ENCODE data around the gene FAM216A. TPM values are rescaled to one million over a fixed set of nuclear protein-coding genes. Genes with fewer than 3 reads are reported as not detected.
"Not testable (repeated sequence)": the region's sequence is repeated elsewhere in the genome, so short reads cannot be mapped to it uniquely, and the experiment has no call there.

The FAM216A gene
- total RNA-seq, 4 donors from 2014 or later, result 1.4 to 13.2 (median 2.6) TPM

DNA sequence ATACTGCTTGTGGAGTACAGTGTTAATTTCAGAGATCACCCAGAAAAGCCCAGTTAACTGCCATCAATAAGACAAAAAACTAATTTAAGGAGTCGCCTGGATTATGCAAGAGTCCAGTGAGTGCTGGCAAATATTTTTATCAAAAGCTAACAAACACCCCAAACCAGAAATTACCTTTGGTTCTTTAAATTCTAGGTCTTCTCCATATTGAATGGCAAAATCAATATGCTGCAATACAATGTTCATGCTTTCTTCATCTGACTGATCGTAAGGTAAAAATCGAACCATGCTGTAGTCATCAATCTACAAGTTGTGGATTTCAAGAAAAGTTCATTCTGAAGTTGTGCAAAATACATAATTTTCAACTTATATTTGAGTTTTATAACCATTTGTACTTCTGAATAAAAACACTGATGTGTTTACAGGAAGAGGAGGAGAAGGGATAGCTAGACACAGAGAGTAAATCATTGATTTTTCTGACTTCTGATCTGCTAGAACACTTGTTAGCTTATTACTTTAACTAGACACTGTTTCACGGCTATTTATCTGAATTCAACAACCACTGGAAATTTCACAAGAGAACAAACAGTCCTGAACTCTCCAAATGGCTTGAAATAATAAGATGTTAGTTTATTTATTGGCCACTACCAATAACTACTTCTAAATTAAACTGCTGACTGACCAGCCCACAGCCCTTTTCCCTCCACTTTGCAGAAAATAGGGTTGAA lies 14.9 kb upstream of the FAM216A start:
- no peak for DNase-seq
- H3K36me3 ChIP-seq, result peaks cover 0 to 16% (median 0%) of the 10 kb centered on the region in 3 donors
- H3K4me3 ChIP-seq, result no peak overlapping the region
- TF ChIP-seq, protein P1, sequence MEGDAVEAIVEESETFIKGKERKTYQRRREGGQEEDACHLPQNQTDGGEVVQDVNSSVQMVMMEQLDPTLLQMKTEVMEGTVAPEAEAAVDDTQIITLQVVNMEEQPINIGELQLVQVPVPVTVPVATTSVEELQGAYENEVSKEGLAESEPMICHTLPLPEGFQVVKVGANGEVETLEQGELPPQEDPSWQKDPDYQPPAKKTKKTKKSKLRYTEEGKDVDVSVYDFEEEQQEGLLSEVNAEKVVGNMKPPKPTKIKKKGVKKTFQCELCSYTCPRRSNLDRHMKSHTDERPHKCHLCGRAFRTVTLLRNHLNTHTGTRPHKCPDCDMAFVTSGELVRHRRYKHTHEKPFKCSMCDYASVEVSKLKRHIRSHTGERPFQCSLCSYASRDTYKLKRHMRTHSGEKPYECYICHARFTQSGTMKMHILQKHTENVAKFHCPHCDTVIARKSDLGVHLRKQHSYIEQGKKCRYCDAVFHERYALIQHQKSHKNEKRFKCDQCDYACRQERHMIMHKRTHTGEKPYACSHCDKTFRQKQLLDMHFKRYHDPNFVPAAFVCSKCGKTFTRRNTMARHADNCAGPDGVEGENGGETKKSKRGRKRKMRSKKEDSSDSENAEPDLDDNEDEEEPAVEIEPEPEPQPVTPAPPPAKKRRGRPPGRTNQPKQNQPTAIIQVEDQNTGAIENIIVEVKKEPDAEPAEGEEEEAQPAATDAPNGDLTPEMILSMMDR (IDR thresholded peaks at IDR 0.05), result no peak
- no peak for TF ChIP-seq POLR2A (IDR thresholded peaks at IDR 0.05)
- H3K4me1 ChIP-seq, result peaks cover 0 to 7% (median 2%) of the 10 kb centered on the region in 4 donors
- H3K27ac ChIP-seq, result no peak overlapping the region
- no peaks in the 10 kb centered on the region for H3K9me3 ChIP-seq
- H3K27me3 ChIP-seq, result no peaks in the 10 kb centered on the region

DNA sequence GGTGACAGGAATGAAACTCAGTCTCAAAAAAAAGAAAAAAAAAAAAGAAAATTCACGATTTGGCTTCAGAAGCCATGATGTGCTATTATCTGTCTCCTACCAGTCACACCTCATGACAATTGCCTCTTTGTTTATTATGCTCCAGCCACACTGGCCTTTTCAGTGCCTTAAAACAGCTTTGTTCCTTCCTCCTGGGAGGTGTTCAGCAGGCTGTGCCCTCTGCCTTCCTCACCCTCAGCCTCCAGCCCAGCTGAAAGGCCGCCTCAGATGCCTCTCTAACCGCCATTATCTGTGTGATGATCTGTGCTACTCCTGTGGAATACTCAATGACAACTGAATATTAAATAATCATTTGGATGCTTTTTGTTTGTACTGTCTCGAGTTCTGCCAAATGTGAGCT lies 9.9 kb upstream of the FAM216A start:
- no peaks in the 10 kb centered on the region for H3K9me3 ChIP-seq
- H3K4me1 ChIP-seq, result no peaks in the 10 kb centered on the region
- no peak for DNase-seq
- no peak overlapping the region for H3K4me3 ChIP-seq
- TF ChIP-seq, protein P1 (IDR thresholded peaks at IDR 0.05), result no peak
- TF ChIP-seq POLR2A (IDR thresholded peaks at IDR 0.05), result no peak
- peaks cover 0 to 13% (median 0%) of the 10 kb centered on the region in 3 donors for H3K36me3 ChIP-seq
- no peaks in the 10 kb centered on the region for H3K27me3 ChIP-seq
- H3K27ac ChIP-seq, result no peak overlapping the region

DNA sequence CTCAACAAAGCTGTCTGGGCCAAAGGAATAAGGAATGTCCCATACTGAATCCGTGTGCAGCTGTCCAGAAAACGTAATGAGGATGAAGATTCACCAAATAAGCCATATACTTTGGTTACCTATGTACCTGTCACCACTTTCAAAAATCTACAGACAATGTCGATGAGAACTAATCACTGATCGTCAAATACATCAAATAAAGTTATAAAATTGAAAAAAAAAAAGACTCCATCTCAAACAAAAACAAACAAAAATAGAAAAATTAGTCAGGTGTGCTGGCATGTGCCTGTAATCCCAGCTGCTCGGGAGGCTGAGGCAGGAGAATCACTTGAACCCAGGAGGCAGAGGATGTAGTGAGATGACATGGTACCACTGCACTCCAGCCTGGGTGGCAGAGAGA lies 7.5 kb upstream of the FAM216A start:
- not testable (repeated sequence) for H3K9me3 ChIP-seq, H3K27ac ChIP-seq, H3K27me3 ChIP-seq, H3K4me3 ChIP-seq, H3K4me1 ChIP-seq, DNase-seq
- peaks cover 0 to 19% (median 0%) of the 10 kb centered on the region in 3 donors for H3K36me3 ChIP-seq

DNA sequence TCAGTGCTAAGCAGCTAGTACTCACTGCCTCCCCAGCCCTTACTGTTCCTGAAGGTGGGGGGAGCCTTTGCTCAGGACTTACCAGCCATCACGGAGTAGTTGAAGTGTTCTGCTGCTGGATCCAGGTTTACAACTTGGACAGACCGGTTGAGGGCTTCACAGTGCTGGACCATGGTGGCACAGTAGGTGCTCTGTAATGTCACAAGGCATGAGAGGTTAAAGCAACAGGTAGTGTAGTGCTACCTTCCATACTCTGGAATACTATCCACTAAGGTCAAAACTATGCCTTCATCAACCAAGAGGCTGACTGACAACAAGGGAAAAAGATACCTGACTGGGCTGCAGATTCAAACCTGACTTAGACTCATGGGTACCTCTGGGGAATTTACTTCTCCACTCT lies 3.6 kb upstream of the FAM216A start:
- H3K27me3 ChIP-seq, result no peaks in the 10 kb centered on the region
- no peak for DNase-seq
- peaks cover 0 to 14% (median 6%) of the 10 kb centered on the region in 4 donors for H3K4me1 ChIP-seq
- peaks cover 0 to 11% (median 0%) of the 10 kb centered on the region in 3 donors for H3K36me3 ChIP-seq
- H3K9me3 ChIP-seq, result no peaks in the 10 kb centered on the region
- no peak for TF ChIP-seq POLR2A (IDR thresholded peaks at IDR 0.05)
- TF ChIP-seq, protein P1 (IDR thresholded peaks at IDR 0.05), result no peak
- no peak overlapping the region for H3K27ac ChIP-seq
- no peak overlapping the region for H3K4me3 ChIP-seq

DNA sequence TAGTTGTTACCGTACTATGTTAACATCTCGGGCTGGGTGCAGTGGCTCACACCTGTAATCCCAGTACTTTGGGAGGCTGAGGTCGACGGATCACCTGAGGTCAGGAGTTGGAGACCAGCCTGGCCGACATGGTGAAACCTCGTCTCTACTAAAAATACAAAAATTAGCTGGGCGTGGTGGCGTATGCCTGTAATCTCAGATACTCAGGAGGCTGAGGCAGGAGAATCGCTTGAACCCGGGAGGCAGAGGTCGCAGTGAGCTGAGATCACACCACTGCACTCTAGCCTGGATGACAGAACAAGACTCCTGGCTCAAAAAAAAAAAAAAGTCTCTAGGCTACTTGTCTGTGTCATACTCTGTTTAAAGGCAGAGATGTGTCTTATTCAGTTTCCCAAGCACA lies 2.9 kb upstream of the FAM216A start:
- DNase-seq, H3K4me3 ChIP-seq, H3K27ac ChIP-seq, H3K9me3 ChIP-seq, H3K27me3 ChIP-seq: not testable (repeated sequence)
- H3K4me1 ChIP-seq, result peaks cover 0 to 14% (median 6%) of the 10 kb centered on the region in 4 donors
- peaks cover 0 to 11% (median 0%) of the 10 kb centered on the region in 3 donors for H3K36me3 ChIP-seq

DNA sequence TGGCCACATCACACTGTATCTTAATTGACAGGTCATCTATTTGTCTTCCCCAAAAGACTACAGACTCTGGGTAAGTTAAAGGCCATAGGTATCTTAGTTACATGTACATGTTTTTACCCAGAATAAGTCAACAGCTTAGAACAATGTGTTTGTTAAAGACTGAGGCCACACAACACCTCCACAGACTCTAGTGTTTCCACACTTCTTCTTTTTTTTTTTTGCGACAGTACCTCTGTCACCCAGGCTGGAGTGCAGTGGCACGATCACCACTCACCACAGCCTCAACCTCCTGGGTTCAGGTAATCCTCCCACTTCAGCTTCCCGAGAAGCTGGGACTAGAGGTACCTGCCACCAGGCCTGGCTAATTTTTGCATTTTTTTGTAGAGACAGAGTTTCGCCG lies 1.9 kb upstream of the FAM216A start:
- Histone ChIP-seq H3K9me3 (no peaks in the 10 kb centered on the region), H3K27me3 (no peaks in the 10 kb centered on the region), H3K4me1 (peaks cover 0 to 14% (median 6%) of the 10 kb centered on the region in 4 donors), H3K36me3 (peaks cover 0 to 11% (median 0%) of the 10 kb centered on the region in 3 donors), H3K4me3 (no peak overlapping the region), H3K27ac (no peak overlapping the region)
- DNase-seq, result no peak
- TF ChIP-seq POLR2A (IDR thresholded peaks at IDR 0.05), result no peak
- TF ChIP-seq, protein P1 (IDR thresholded peaks at IDR 0.05), result no peak

All from Peyer's patch (tissue), 4 donors.